Activated CD4-positive, alpha-beta T cell treated with anti-CD3 and anti-CD28 coated beads, Interleukin-2, amount 50 U/mL, for 16 hours (primary cell): Measurements from ENCODE around the gene TEAD1.
A peak's percentile ranks its signal among the peaks of the same experiment; 100 is the strongest.
"Not testable (repeated sequence)": the region's sequence is repeated elsewhere in the genome, so short reads cannot be mapped to it uniquely, and the experiment has no call there.

Source experiments
- DNase-seq: peaks from one replicate; pipeline ENCODE4 v3.0.0-alpha.2; 2020

TEAD1 gene

DNA sequence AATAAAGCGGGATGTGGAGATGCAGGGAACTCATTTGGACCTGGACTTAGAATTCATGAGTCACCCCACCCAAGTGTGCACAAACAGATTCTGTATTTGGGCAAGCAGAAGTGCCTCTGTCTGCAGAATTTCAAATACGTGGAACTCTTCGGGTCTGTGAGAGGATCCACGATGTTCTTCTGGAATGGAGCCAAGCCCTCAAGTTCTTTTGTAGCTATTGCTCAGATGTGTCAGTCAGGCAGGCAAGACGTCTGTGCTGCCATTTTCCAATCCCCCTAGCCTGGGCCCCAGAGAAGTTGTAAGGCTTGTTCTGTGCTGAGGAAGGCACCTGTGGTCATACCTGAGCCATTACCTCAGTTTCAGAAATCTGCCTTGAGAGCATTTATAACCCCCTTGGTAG is 202.1 kb downstream of the TEAD1 start:
- no peak for DNase-seq

DNA sequence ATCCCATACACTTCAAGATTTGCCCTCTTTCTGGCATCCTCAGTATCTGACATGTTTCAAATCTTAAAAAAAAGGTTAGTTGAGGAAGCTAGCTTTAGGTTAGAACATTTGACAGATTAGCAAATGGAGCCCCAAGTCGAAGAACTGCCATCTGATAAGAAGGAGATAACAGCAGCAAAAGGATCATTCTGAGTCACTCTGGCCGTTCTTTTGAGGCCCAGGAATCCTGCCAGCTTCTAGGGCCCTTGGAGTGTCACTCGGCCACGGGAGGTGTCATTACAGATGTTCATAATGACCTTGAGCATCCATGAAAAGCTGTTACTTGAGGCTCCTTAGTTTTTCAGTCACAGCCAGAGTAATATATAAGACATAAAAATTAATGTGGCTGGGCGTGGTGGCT is 202.8 kb downstream of the TEAD1 start:
- no peak for DNase-seq

DNA sequence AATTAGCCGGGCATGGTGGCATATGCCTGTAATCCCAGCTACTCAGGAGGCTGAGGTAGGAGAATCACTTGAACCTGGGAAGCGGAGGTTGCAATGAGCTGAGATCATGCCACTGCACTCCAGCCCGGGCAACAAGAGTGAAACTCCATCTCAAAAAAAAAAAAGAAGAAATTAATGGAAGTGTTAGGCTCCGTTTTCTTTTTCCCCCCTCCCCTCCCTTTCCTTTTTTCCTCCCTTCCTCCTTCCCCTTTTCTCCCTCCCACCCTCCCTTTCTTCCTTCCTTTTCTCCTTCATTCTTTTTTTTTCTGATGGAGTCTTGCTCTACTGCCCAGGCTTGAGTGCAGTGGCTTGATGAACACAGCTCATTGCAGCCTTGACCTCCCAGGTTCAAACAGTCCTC is 203.3 kb downstream of the TEAD1 start:
- not testable (repeated sequence) for DNase-seq

DNA sequence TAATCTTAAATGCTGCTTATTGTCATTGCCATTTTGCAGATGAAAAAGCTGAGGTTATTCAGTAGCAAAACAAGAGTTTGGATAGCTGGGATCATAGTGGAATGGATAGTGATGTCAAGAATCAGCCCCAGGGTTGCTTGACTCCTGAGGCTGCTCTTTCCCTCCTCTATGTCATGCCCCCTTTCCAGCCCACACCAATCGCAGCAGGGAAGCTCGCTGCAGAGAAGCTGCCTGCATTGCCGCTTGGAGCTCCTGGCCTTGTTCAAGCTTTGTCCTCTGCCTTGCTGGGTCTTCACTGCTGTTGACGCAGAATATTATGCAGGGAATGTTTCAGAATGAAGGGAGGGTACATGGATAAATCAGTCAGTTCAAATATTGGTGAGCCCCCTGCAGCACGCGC is 206.1 kb downstream of the TEAD1 start:
- DNase-seq: no peak

DNA sequence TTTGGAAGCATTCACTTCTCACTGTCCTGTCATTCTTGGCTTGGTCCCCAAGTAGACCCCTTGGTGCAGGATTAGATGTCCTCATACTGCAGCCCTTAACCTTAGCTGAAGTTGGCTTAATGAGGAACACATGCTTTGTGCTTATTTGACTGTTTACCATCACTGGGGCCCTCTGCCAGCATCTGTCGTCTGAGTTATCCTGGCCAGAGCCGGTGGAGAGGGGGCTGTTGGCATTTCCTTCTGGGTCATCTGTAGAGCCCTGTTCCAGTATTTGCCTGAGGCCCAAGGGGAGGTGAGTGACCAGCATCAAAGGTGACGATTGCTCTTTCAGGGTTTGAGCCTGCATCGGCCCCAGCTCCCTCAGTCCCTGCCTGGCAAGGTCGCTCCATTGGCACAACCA is 208.4 kb downstream of the TEAD1 start:
- no peak for DNase-seq

DNA sequence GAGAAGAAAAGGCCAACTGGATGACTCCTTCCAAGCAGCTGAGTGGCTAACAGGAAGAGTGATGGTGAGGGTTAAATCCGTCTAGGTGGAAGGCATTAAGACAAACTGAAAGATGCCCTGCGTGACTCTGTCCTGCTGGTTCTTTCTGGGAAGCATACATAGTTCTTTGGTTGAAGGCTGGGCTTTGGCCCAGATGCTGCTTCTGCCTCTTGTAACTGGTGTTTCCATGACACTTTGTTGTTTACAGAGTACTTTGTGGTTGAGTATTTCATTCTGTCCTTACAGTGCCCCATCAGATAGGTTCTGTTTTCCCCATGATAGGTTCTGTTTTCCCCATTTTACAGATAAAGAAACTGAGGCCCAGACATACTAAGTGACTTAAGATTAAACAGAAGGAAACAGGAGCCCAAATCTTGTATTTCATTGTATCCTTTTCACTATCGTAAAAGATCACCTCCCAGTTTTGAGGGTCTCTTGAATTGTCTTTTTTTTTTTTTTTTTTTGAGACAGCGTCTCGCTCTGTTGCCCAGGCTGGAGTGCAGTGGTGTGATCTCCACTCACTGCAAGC is 210.6 kb downstream of the TEAD1 start:
- DNase-seq: no peak

DNA sequence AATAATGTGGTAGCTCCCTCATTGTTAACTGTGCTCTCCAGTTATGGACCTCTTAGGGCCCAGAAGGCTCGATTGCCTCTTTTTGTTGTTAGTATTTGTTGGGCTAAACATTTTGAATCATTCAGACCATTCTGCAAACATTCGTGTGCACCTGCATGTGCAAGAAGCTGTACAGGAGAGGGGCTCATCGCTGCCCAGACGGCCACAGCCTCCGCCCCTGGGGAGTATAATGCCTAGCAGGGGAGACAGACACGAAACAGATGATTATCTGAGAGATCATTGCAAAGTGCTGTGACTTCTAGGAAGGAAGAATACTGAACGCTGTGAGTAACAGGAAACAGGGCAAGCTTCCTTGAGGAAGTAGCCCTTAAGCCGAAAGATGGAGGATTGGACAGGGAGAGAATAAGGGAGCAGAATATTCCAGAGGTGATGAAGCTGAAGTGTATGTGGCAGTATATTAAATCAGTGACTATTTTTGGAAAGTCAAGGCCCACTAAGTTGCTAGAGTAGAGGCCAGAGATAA is 211.6 kb downstream of the TEAD1 start:
- DNase-seq: no peak

DNA sequence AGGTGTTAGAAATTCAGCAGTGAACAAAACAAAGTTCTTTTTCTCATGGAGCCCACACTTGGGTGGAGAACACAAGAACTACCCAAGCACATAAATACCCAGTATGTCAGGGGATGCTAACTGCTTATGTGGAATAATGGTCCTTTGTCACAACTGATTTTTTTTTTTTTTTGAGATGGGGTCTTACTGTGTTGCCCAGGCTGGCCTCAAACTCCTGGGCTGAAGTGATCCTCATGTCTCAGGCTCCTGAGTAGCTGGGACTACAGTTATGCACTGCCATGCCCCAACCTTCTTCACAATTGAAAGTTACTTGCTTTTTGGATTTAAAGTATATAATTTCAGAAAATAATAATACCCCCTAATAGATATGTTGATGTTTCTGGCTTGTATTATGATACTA is 212.3 kb downstream of the TEAD1 start:
- DNase-seq: no peak

DNA sequence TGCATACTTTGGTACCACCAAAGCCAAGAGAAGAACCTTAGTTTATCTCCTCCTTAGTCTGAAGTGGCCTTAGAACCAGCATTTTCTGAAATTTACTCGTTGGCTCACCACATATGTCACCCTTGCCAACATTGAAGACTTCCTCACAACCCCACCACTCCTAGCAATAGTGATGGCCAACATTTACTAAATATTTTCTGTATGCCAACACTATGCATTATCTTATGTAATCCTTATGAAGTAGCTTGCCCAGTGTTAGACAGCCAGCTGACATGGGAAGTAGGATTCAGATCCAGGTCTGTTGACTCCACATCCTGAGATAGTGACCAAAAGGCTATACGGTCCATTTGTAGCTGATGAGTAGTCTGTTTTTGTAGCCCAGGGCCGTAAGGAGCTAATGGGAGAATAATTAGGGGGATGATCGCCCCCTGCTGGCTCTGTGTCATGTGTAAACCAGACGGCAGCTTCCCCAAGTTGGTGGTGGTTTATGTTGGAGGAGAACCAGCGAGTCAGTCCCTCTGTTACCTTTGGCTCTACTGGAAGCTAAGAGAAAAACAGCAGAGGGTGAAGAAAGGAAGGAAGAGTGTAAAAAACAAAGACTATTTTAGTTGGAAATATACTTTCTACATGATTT is 214.4 kb downstream of the TEAD1 start:
- peak; percentile 60 for DNase-seq

DNA sequence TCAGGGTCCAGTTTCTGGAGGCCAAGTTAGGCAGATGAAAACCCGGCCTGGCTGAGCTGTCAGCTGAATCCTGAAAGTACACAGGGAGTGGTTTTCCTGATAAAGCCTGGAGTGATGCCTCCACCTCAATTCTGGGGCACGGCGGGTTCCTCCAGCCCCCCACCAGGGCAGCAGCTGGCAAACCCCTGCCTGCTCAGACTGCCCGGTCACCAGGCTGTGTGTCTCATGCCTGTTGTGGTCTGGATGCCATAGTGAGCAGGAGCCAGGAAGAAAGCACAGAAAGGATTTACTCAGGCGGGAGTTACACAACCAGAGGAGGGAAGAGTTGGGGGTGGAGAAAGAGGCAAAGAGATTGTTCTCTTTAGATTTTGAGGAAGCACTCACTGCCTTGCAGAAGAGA is 215.0 kb downstream of the TEAD1 start:
- DNase-seq: no peak

DNA sequence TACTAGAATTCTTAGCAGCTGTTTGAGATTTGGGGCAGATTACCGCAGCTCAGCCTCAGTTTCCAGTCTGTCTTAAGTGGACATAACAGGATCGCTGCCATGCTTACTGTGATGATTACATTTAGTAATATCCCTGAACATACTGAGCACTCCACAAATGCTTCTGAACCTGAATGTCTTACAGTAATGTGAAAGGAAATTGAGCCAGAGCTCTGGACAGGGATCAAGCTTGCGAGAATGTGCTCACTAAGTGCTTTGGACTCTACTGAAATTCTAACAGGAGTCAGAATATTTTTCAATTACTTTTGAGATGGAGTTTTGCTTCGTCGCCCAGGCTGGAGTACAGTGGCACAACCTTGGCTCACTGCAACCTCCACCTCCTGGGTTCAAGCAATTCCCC is 216.3 kb downstream of the TEAD1 start:
- DNase-seq: no peak

DNA sequence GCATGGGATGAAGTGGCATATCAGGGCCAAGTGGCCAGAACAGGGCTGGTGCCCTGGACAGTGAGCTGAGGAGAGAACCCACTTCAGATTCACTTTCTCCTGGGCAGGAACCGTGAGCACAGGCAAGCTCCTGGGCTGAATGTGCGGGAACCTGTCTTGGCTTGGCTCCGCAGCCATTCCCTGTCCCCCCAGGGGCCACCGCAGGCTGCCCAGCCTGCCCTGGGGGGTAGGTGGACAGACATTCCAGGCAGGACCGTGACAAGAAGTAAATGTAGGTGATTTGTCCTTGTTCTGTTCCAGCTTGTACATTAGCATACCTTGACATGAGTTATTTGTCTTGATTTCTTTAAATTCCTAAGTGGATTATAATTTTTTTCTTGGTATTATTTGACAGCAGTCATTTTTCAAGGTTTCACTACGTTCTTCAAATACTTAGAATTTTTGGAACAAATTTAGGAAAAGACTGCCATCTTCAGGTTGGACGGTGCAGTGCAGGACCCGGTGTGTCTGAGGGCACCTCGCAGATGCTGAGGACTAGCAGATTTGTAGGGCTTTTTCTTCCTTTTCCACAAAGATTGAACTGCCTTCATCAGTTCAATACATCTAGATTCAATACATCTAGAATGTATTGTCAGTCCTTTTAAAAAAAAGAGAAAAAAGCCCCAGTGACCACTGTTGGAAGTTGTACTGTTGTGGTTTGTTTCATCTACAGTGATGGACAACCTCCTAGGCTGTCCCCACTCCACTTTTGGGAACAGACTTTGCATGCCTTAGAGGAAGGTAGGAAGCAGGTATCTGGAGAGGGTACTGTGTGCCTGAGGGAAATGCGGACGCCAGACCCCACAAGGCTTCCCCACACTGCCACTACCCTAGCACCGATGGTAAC is 219.8 kb downstream of the TEAD1 start:
- DNase-seq: peak; percentile 54

DNA sequence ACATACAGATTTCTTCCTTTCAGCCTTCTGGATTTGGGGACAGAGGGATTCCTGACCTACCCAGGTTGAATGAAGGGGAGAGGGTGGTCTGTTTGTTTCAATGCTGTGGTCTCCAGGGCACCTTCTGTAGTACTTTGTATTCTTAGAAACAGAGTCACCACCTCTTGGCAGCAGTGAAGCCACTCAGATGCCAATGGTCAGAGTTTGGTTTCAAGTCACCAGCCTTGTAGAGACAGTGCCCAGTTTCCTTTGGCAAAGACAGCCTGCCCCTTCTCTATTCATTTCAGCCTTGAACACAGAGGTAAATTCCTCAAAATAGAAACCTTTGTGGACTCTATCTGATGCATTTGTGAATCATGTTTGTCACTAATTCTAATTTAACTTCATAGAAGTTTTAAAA is 223.2 kb downstream of the TEAD1 start:
- no peak for DNase-seq

DNA sequence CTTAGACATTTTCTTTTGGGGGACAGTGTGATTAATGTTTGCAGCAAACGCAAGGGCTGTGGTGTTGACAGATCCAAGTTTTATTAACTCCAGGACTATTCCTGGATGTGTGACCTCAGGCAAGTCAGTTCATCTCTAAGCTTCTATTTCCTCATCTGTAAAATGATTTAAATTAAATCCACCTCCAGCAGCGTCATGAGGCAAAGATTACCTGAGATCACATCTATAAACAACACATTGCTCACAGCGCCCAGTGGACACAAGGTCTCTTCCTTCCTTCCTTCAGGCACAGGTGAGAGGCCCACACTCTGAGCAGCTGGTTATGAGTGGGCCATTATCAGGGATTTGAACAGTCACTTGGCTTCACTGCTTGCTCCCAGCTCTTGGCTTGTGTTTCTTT is 223.6 kb downstream of the TEAD1 start:
- no peak for DNase-seq

DNA sequence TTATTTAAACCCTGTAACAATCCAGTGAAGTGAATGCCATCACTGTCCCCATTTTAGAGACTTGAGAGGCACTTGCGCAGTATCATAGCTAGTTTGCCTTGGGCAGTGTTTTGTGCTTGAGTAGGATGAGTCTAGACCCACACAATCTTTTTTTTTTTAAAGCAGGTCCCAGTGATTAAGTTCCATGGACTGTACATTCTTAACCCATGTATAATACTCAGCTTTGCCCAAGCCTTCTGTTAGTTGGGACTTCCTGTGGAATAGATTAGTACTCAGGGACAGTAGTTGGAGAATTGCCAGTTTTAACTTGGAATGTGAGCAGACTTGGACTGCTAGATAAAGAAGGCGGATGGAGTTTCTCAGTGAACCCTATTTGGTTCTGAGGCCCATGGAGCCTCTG is 226.3 kb downstream of the TEAD1 start:
- no peak for DNase-seq

DNA sequence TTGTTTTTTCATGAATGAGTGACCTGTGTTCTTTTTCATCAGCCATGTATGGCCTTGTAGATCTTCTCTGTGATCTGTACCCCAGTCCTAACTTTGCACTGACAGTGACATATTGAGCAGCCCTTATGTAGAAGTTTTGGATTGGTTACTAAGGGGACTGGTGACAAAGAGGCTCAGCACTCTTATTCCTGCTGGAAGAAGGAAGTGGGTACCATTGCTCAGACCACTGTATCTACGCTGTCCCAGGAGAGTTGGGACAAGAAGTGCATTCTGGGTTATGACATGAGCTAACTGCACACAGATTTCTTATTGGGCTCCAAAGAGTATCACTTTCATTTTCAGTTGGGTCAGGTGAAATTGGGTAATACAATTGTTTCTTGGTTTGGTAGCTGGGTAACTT is 227.1 kb downstream of the TEAD1 start:
- no peak for DNase-seq

DNA sequence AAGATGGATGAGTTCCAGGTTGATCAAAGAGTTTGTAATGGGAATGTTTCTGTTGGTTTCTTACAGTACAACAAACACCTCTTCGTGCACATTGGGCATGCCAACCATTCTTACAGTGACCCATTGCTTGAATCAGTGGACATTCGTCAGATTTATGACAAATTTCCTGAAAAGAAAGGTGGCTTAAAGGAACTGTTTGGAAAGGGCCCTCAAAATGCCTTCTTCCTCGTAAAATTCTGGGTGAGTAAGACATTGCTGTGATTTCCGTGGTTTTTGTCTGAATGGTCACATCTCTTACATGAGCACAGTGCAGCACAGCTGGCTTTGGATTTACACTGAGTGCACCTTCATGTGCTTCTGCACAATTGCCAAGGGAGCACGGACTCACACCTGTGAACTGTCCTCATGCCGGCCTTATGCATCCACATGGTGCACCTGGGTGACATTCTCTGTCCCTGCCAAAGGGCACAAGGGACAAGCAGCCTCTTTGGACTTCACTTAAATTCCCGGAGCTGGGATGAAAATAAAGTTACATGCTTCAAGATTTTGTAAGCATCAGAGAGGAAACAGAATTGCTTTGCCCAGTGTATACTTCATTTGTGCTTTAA is 227.8 kb downstream of the TEAD1 start:
- DNase-seq: no peak

DNA sequence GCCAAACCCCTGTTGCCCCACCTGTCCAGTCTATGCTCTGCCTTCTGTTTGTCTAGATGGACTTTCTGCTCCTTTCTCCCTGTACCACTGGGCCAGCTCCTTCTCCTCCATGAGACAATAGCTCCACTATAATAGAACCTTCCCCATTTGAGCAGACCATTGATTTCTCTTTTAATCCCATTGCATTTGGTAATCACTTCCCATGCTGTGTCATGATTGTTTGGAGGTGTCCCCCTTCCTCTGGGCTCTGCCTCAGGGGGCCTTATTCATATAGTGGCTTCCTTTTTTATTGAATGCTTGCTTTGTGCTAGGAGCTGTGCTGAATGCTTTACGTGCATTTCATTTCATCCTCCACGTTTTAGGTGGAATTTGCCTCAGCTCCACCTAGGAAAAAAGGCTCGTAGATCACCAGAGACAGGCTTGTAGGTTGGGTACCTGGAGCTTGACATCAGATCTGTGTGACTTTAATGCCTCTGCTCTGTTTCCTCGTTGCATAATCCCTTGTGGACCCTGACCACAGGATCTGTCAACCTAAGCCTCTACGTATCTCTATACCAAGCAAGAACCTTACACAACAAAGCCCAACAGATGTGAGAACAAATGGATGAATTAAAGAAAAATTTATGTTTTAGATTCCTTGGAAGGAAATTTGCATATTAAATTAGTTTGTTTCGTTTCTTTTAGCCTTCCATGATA is 228.7 kb downstream of the TEAD1 start:
- no peak for DNase-seq

DNA sequence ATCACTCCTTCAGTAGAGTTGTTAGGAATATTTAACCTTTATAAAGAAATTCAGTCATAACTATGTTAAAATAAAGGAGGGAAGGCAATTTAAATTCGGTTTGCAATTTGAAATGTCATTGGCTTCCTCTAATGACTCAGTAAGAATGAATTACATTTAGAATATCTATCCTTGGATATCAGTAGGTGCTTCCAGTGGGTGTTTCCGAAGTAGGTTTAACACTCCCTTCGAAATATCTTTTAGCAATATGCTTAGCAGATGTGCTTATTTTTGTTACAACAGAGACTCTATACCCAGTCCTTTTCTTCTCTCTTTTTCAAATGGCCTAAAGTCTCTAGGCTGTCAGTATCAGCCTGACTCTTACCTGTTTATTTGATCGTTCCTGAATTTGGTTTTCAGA is 231.2 kb downstream of the TEAD1 start:
- no peak for DNase-seq

DNA sequence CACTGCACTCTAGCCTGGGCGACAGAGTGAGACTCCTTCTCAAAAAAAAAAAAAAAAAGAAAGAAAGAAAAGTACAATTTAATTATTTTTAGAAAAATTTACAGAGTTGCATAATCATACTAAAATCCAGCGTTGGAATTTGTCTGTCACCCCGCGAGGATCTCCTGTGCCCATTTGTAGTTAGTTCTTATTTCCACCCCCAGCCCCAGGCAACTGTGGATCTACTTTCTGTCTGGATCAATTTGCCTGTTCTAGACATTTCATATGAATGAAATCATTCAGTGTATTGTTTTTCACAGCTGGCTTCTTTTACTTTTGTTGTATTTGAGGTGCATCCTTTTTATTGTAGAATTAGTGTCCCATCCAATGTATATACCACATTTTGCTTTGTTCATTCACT is 232.3 kb downstream of the TEAD1 start:
- DNase-seq: no peak

DNA sequence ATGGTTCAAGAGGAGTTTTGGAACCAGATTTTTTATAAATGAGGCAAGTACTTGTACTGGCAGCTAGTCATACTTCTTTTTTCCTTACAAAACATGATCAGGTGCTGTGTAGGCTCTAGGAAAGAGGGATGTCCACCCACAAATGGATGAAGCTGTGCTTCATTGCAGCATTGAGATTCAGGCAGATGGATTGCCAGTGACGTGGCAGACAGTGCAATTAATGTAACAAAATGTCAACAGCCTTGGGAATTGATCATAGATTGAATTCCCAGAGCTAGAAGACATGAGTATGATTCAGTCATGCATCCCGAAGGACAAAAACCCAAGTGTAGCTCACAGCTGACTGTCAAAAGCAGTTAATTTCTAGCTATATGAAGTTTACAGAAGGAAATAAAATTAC is 235.7 kb downstream of the TEAD1 start:
- no peak for DNase-seq

DNA sequence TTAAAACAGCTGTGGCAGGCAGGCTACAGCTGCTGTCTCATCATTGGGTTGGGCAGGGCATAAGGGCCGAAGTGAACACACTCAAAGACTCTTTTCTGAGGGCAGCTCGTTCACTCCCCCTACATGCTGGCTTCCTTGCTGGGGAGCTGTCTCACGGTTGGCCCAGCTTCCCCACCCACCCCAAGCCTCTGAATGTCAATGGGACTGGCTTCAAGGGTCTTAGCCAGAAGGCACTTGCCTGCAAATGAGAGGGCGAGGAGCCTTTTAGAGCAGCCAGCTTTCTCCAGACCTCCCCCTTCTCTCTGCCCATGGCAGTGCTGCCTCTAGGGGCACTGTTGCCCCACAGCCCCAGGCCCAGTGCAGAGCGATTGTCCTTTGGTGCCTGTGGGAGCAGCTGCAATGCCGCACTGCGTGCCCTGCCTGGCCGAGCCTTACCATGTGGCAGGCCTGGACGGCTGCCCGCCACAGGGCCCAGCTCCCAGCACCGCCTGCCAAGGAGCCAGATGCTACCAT is 240.2 kb downstream of the TEAD1 start:
- DNase-seq: peak; percentile 9

DNA sequence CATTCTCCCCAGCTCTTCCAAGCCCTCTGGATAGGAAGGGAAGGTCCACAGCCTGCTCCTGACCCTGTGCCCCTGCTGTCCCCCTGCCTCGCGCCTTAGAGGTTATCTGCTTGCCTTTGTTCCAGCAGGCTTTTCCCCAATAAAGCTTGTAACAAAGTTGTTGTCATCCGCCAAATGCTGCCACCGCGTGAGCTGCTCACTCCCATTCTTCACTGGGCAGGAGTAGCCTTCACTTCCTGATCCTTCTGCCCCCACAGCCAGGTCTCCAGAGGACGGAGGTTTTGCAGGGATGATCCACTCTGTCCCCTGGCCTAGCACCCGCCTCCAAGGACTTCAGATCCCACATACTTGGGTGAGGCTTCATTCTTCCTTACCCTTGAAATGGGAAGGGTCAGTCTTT is 240.9 kb downstream of the TEAD1 start:
- DNase-seq: no peak
